Measurements from ENCODE around the gene REV1. TPM values are rescaled to one million over a fixed set of nuclear protein-coding genes. Genes with fewer than 3 reads are reported as not detected.

Gene REV1
- total RNA-seq, result 10 to 100 TPM; 54.7 to 84.4 (median 68.8) TPM

DNA sequence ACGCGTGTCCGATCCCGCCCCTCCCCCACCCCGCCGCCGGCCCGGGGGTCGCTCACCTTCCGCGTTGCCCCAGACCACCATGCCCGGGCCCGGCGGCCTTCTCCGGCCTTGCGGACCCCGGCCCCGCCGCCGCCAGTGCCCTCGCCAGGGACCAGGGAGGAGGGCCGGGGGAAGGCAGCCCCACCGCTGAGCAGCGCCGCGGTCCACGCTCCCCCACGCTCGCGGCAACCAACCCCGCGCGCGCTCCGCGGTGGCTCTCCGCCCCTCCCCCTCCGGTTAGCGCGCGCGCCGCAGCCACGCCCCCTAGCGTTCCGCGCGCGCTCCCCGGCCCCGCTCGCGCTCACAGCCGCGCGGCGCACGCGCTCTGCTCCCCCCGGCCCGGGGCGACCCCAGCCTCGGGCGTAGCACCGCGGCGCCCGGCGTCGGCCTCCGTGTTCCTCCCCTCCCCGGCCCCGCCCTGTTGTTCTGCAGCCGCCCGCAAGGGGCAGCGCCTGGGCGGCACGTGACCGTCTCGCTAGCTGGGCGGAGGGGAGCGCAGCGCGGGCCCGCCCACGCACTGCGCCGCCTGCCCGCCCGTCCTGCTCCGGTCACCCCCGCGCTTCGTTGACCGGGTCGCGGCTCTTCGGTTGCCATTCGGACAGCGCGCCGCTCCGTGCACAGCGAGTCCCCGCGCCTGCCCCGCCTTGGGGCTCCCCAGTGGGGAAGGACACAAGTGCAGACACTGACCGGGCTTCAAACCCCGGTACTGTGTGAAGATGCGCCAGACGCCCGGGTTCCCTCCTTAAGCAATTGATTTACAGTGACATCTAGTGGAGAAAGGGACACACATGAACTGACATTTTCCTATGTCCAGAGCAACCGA lies at the start of gene REV1:
TSS of gene REV1 (minus strand) at position 257 of the 862 bp plus-strand sequence. CDS start 25,042 bp downstream, outside the sequence.
- H3K4me1 ChIP-seq, result peaks cover 15 to 20% of the 10 kb centered on the region in 2 donors
- WGBS, 2 donors, result 0% methylated on average over 8 to 13 of the region's 113 CpGs
- peak within 1 kb of the TSS; percentile 80 to 89 (median 89) for H3K27ac ChIP-seq
- H3K36me3 ChIP-seq, result no peaks in the 10 kb centered on the region
- TF ChIP-seq, protein P1, sequence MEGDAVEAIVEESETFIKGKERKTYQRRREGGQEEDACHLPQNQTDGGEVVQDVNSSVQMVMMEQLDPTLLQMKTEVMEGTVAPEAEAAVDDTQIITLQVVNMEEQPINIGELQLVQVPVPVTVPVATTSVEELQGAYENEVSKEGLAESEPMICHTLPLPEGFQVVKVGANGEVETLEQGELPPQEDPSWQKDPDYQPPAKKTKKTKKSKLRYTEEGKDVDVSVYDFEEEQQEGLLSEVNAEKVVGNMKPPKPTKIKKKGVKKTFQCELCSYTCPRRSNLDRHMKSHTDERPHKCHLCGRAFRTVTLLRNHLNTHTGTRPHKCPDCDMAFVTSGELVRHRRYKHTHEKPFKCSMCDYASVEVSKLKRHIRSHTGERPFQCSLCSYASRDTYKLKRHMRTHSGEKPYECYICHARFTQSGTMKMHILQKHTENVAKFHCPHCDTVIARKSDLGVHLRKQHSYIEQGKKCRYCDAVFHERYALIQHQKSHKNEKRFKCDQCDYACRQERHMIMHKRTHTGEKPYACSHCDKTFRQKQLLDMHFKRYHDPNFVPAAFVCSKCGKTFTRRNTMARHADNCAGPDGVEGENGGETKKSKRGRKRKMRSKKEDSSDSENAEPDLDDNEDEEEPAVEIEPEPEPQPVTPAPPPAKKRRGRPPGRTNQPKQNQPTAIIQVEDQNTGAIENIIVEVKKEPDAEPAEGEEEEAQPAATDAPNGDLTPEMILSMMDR (IDR thresholded peaks at IDR 0.05), result peak; percentile 16 to 91 (median 83)
- peak; percentile 72 to 75 for TF ChIP-seq POLR2A (IDR thresholded peaks at IDR 0.05)
- peak; percentile 92 to 94 for DNase-seq
- peak within 1 kb of the TSS; percentile 61 to 80 (median 75) for H3K4me3 ChIP-seq (replicated peaks in 1 of 3)
- no peaks in the 10 kb centered on the region for H3K9me3 ChIP-seq
- H3K27me3 ChIP-seq, result no peaks in the 10 kb centered on the region
- intact Hi-C loops (cut with DNase I), result loop anchor here (5.0 to 10.0 kb wide), 3 partner anchors 65 to 348 kb away; partner anchors contain the start of genes C2orf15, EIF5B and TXNDC9

DNA sequence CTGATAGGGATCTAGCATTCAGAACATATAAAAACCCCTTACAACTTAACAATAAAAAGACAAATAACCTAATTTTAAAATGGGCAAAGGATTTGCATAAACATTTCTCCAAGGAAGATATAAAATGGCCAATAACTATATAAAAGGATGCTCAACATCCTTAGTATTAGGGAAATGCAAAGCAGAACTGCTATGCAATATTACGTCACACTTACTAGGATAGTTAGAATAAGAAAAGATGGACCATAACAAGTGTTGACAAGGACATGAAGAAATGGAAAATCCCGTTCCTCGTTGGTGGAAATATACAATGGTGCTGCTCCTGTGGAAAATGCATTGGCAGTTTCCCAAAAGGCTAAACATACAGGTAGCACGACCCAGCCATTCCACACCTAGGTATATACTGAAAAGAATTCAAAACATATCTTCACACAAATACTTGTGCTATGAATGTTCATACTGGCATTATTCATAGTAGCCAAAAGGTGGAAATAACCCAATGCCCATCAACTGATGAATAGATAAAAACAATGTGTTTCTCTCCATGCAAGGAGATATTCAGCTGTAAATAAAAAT lies 48.2 kb upstream of the REV1 start:
- no peak for DNase-seq
- Histone ChIP-seq H3K4me1 (no peaks in the 10 kb centered on the region), H3K4me3 (replicated peaks in 1 of 3) (no peak overlapping the region), H3K27ac (no peak overlapping the region), H3K27me3 (no peaks in the 10 kb centered on the region), H3K36me3 (no peaks in the 10 kb centered on the region), H3K9me3 (no peaks in the 10 kb centered on the region)
- intact Hi-C loops (cut with DNase I), result no loop called here
- WGBS, 2 donors, result 86 to 90% methylated on average over 4 of the region's 4 CpGs
- TF ChIP-seq, protein P1 (IDR thresholded peaks at IDR 0.05), result no peak
- no peak for TF ChIP-seq POLR2A (IDR thresholded peaks at IDR 0.05)

DNA sequence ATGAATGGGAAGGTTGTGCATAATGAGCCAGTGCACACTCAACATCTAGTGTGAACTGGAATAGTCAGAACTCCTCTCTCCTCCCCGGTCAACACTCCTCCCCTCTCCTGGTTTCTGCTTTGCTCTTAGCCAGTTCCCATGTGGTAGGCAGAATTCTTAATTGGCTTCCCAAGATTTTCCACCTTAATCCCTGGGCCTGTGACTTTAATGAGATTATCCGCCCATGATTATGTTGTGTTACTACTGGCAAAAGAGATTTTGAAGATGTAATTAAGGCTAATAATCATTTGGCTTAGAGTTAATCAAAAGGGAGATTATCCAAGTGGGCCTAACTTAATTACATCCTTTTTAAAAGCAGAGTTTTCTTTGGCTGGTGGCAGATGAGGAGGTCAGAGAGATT lies 34.2 kb upstream of the REV1 start:
- Histone ChIP-seq H3K9me3 (no peaks in the 10 kb centered on the region), H3K36me3 (no peaks in the 10 kb centered on the region), H3K27ac (no peak overlapping the region), H3K27me3 (no peaks in the 10 kb centered on the region), H3K4me3 (replicated peaks in 1 of 3) (no peak overlapping the region), H3K4me1 (no peaks in the 10 kb centered on the region)
- TF ChIP-seq POLR2A (IDR thresholded peaks at IDR 0.05), result no peak
- TF ChIP-seq, protein P1 (IDR thresholded peaks at IDR 0.05), result no peak
- intact Hi-C loops (cut with DNase I), result no loop called here
- no peak for DNase-seq
- WGBS, 2 donors, result 77 to 84% methylated on average over 2 of the region's 2 CpGs

DNA sequence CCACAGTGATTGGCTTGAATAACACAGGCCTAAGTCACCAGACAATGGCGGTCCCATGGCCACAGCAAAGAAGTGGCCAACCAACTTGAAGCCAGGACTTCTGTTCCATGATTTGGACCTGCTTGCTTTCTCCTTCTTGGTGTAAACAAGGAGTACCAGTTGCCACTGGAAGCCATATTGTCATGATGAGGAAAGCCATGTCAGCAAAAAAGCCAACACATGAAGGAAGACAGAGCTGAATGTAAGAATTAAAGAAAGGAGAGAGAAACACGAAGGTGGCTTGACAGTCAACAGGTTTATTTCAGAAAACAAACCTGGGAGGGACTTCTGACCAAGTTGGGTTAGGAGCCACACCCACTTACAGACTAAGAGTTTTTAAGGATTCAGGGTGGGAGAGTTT lies 32.3 kb upstream of the REV1 start:
- no peak for DNase-seq
- Histone ChIP-seq H3K27ac (no peak overlapping the region), H3K4me3 (replicated peaks in 1 of 3) (no peak overlapping the region), H3K4me1 (no peaks in the 10 kb centered on the region), H3K27me3 (no peaks in the 10 kb centered on the region), H3K9me3 (no peaks in the 10 kb centered on the region), H3K36me3 (no peaks in the 10 kb centered on the region)
- intact Hi-C loops (cut with DNase I), result no loop called here
- no peak for TF ChIP-seq POLR2A (IDR thresholded peaks at IDR 0.05)
- TF ChIP-seq, protein P1 (IDR thresholded peaks at IDR 0.05), result no peak
- 93% methylated on average over 1 to 2 of the region's 2 CpGs for WGBS, 2 donors

DNA sequence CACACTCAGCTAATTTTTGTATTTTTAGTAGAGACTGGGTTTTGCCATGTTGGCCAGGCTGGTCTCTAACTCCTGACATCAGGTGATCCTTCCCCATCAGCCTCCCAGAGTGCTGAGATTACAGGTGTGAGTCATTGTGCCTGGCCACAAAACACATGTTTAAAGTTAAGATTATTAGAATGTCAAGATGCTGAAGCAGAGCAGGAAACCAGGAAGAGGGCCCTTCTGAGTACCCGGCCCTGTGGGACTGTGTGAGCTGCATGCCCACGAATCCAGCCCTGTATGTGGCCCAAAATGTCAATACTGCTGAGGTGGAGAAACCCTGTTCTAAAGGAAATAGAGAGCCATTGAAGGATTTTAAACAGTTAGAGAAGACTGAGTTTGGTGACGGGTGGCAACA lies 31.0 kb upstream of the REV1 start:
- no peaks in the 10 kb centered on the region for H3K36me3 ChIP-seq
- intact Hi-C loops (cut with DNase I), result no loop called here
- H3K9me3 ChIP-seq, result no peaks in the 10 kb centered on the region
- H3K27ac ChIP-seq, result no peak overlapping the region
- H3K27me3 ChIP-seq, result no peaks in the 10 kb centered on the region
- no peak overlapping the region for H3K4me3 ChIP-seq (replicated peaks in 1 of 3)
- DNase-seq, result no peak
- TF ChIP-seq, protein P1 (IDR thresholded peaks at IDR 0.05), result no peak
- no peak for TF ChIP-seq POLR2A (IDR thresholded peaks at IDR 0.05)
- no peaks in the 10 kb centered on the region for H3K4me1 ChIP-seq
- 85 to 89% methylated on average over 3 of the region's 3 CpGs for WGBS, 2 donors

Measured in thyroid gland (tissue), 4 donors.